Activated effector memory CD4-positive, alpha-beta T cell treated with Interleukin-2 at 50 U/mL for 16 hours (primary cell): ENCODE data around the gene ZBTB24.
"Not testable (repeated sequence)": the region's sequence is repeated elsewhere in the genome, so short reads cannot be mapped to it uniquely, and the experiment has no call there.

Source experiments
- DNase-seq: peaks from one replicate; pipeline ENCODE4 v3.0.0-alpha.2; 2020

ZBTB24 gene

DNA sequence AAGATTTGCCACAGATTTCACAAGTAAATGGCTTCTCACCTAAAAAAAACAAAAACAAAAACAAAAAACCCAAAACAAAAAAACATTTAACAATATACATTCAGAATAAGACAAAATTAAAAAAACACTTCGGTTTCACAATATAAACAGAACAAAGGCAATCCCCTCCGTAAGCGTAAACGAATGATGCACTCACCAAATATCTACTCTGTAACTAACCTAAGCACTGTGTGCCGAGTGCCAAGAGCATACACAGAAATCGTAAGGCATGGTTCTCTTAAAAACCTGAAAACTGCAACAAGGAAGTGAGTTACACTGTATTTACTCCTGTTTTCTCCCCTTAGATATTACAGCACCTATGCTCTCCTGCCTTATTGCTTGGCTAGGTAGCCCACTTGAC, 15.3 kb downstream of the ZBTB24 start:
- no peak for DNase-seq

GRCh38 chr6:109466212-109466923, 16.7 kb downstream of the ZBTB24 start:
- no peak for DNase-seq

DNA sequence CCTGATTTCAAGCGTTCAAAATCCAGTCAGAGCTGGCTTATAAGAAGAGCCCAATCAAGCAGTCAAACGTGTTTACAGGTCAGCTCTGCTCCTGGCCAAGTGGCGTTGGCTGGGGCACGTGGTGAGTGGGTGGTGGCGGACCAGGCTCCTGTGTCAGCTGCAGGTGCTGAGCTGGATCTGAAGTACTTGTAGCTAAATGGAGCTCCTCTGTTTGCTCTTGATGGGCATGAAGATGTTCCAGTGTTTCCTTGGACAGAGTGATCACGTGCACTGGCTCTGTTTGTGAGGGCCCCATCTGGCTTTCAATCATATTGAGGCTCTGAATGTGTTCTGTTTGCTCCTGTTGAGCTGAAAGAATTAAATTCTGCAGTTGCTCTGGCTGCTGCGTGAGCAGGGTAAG, 17.2 kb downstream of the ZBTB24 start:
- DNase-seq, result no peak

DNA sequence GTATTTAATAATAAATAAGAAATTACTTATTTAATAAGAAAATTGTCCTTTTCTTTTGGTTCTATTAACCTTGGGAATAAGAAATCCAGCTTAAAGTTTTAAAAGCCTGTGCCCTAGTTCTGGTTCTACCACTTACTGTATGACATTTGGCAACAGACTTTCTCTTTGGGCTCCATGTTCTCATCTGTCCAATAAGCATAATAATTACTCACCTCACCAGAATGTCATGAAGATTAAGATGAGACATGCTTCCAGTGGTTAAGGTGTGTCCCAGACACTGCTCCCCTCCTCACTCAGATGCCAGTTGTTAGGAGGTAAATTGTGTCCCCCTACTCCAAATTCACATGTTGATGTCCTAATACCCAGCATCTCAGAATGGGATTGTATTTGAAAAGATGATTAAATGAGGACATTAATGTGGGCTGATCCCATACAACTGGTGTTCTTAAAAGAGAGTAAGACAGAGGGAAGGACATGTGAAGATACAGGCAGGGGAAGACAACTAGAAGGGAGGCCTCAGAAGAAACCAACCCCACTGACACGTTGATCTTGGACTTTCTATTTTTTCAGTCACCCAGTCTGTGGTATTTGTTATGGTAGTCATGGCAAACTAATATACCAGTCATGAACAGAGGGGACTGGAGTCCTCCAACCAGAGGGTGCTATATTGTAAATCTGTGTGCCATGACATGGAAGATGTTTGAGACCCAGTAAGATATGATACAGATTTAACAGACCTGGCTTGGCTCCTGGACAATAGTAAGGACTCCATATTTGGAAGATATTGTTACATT, 21.1 kb downstream of the ZBTB24 start:
- no peak for DNase-seq

DNA sequence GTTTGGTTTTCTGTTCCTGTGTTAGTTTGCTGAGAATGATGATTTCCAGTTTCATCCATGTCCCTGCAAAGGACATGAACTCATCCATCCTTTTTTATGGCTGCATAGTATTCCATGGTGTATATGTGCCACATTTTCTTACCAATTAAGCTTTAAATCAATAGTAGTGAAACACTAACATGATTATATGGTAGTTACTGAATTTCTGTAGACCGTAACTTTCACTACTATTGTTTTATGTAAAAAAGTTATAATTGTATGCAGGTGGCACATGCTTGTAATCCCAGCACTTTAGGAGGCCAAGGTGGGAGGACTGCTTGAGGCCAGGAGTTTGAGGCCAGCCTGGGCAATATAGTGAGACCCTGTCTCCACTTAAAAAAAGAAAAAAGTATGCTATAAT, 21.8 kb downstream of the ZBTB24 start:
- DNase-seq, result not testable (repeated sequence)

GRCh38 chr6:109460161-109460829, 22.7 kb downstream of the ZBTB24 start:
- no peak for DNase-seq

DNA sequence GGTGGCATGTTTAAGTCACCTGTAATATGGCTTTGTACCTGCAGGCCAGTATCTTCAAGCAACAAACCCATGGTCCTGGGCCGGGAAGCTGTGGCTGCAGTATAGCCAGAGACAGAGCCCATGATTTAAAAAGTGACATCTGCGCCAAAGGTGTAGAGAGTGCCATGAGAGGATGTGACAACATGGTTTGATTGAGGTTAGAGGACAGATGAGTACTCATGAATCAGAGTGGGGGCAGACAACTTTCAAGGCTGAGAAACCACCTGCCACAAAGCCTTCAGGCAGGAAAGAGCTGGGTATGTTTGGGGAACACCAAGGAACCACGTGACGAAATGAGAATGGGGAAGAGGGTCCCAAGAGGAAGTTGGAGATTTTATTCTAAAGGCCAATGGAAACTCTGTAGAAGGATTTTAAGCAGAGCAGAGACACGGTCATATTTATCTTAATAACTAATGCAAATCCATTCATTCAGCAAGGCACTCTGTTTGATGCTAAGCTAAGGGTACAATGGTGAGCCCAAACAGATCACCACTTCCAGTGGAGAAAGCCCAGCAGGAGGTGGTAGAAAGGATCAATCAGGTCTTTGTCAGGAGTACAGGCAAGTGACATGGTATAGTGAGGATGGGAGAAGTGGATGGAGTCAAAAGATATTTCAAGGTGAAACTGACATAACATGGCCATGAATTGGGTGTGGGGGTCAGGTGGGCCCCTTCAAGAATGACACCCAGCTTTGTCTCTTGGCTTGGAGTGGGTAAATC, 24.1 kb downstream of the ZBTB24 start:
- DNase-seq, result peak; percentile 26

- no peak for DNase-seq
Measured at GRCh38 chr6:109457562-109457996, 25.4 kb downstream of the ZBTB24 start.

DNA sequence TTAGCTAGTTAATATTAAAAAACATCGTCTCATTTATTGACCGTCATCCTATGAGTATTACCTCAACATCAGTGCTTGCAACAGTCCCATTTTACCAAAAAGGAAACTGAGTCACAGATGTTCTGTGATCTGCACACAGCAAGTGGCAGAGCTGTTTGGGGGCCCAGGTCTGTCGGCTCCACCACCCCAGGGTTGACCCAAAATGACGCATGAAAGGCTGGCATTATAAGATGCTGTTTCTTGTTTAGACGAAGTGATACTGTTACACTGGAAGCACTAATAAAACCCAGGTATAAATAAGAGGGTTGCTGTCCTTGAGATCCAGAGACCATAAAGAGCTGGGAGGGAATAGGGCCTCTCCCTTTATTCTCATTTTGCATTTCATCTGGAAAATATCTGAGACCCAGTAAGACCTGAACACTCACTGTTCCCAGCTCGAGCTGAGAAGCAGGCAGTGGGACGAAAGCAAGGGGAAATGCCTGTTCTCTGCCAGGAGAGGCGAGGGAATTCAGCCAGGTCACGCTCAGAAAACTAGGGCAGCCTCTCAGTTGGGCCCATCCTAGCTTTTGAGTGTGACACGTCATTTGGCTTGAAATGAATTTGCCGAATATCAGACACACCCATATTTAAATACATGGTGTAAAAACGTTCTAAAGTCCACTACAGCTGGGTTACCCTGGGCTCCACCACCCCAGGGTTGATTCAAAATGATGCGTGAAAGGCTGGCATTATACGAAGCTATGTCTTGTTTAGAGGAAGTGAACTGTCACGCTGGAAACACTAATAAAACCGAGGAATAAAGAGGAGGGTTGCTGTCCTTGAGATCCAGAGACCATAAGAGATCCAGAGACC, 26.1 kb downstream of the ZBTB24 start:
- DNase-seq, result no peak

GRCh38 chr6:109456111-109456583, 26.9 kb downstream of the ZBTB24 start:
- DNase-seq, result no peak

- peak; percentile 73 for DNase-seq
Measured at GRCh38 chr6:109455437-109456110, 27.4 kb downstream of the ZBTB24 start, which contains the start of gene MICAL1. TSS of gene MICAL1 (minus strand) at chr6:109455772. CDS start at chr6:109454196, 1,576 bp downstream.

DNA sequence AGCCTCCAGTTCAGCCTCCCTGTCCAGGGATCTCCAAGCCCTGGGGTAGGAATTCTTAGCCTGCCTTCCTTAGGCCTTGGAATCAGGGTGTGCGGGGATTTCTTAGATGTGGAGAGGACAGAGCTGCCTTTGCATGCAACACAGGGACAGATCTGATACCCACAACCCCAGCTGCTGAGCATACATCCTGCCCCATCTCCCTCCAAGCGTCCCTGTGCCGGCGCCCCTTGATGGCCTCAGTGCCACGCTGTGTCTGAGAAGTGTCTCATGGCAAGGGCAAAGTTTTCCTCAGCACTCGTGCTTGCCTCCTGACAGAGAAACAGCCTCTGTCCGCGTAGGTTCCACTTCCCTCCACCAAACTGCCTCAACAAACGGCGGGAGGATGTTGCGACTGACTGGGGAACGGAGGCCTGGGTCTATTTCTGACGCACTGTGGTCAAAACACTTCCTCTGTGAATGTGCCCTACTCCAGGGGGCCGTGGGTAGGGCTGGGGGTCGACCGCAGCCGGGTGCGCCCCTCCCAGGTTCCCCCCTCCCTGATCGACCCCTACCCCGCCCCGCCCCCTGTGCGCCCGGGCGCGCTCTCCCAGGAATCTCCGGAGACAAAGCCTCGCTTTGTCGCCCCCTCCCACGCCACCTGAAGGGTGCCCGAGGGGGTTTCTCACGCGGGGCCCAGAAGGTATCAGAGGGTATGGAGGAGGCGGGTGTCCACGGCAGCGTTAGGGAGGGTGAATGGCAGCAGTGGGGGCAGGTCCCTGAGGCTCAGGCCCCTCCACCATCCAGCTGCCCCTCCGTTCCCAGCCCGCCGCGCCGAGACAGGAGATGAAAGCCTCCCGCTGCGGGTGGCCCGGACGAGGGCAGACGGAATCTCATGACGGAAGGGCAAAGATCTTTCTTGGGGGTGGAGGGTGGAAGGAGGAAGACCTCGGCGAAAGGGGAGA, 28.3 kb downstream of the ZBTB24 start:
- DNase-seq, result peak; percentile 64

DNA sequence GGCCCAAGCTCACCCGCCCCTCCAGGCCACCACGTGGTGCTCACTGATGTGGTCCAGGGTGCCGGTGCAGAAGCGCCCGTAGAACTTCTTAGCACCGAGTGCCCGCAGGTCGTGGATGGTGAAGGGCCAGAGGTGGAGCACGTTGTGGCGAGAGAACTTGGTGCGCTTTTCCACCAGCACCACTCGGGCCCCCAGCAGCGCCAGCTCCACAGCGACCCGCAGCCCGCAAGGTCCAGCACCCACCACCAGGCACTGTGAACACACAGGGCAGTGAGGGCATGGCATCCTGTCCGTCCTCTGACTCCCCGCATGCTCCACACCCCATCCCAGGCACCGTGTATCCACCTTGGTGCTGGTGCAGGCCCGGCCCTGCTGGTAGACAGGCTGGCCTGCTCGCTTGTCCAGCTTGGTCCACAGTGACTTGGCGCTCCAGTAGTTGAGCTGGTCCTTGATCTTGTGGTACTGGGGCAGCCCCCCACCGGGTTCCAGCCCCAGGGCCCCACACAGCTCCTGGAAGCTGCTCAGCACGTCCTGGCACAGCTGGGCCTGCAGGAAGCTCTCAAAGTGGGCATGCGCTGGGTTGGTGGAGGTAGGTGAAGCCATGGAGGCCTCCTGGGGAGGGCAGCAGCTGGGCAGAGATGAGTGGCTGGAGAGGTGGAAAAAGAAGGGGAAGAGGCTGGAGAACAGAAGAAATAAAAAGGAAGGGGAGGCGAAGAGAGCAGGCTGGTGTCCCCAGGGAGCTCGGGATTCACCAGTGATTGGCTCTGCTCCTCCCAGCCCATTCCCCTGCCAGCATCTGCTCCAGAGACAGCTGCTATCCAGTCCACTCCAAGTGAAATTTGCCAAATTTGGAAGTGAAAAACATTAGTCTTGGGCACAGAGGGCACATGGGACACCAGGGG, 29.2 kb downstream of the ZBTB24 start:
- no peak for DNase-seq

DNA sequence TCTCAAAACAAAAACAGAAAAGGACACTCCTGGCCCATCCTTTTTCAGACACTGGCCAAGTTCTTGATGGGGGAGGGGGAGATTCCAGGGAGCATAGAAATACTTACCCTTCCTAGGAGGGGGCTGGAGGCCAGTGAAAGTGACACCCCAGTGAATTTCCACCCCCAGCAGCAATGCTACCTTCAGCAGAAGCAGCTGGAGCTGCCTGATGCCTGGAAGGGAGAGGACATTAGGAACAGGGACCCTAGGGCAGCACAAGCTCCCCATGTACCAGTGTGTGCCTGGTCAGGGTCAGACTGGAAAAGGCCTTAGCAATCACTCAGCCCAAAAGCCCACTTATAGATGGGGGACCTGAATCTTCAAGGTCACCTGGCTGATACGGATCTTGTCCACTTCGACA, 29.9 kb downstream of the ZBTB24 start:
- no peak for DNase-seq

DNA sequence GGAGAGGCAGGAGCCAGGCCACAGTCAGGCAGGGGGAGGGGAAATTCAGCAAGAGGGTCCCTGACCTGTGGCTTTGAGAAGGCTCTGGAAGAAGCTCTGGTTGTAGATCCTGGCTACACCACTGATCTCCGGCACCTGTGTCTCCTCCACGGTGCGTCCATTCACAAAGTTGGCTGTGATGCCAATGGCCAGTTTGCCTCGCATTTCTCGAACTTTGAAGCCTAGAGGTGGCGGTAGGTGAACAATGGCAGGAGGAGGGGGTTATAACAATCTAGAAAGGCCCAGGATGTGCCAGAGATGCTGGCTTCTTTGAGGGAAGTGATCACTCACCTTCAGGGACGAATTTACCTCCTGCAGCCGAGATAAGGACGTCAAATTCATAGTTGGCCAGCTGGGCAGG, 30.8 kb downstream of the ZBTB24 start:
- no peak for DNase-seq

GRCh38 chr6:109451376-109451775, 31.6 kb downstream of the ZBTB24 start:
- no peak for DNase-seq

GRCh38 chr6:109450801-109451200, 32.2 kb downstream of the ZBTB24 start:
- no peak for DNase-seq

DNA sequence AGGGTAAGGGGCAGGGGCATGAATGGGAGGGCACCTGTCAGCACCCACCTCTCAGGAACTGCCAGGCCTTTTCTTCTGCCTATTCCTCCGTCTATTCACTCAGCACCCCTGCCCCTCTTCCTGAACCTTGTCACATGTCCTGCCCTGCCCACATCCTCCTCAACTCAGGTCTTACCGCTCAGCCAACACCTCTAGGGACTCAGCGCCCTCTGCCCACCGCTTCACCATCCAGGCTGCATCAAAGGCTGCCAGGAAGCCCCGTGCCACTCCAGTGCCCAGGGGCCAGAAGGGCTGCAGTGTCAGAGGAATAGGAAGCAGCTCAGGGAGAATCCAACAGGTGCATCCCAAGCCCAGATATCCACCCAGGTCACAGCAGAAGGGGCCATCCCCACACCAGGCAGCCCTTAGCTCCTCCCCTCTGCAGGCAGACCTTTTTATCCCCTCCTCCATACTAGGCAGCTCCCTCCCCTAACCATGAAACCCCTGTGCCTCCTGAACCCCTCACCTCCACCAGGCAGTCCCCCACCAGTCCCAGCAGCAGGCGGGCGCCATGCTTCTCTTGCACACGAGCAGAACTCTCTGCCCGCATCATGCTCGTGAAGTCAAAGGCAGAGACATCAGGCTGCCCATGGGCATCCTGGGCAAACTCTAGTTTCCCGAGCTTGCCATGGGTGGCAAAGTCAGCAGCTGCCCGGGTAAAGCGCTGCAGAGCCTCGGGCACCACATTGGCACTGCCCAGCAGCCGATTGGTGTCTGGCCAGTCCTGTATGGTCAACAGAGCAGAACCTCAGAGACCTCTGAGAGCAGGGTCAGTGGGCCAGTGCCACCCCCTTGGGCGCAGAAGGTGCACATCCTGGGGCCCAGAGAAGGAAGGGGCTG, 33.0 kb downstream of the ZBTB24 start:
- peak; percentile 29 for DNase-seq
